MM.1S (cell line): ENCODE measurements around the gene CFH.

Experiments
- EZH2 ChIP-seq: fragments of 300-600 bp; sonication (generic); optimal IDR thresholded peaks from 2 replicates; pipeline ENCODE3; 2017; ENCODE audit warnings: low read depth, mild to moderate bottlenecking, antibody characterized with exemption, low read length, mixed read lengths
- EZH2phosphoT487 ChIP-seq: fragments of 300-600 bp; sonication (generic); IDR thresholded peaks from 2 replicates; pipeline ENCODE4 v1.6.1; 2018; ENCODE audit warnings: antibody characterized with exemption, low read length
- TF ChIP-seq, protein P1 (sequence below): fragments of 300-600 bp; sonication (generic); IDR thresholded peaks from 2 replicates; pipeline ENCODE4 v1.5.1; 2016; ENCODE audit warnings: antibody characterized with exemption, low read length, mixed read lengths

DNA sequence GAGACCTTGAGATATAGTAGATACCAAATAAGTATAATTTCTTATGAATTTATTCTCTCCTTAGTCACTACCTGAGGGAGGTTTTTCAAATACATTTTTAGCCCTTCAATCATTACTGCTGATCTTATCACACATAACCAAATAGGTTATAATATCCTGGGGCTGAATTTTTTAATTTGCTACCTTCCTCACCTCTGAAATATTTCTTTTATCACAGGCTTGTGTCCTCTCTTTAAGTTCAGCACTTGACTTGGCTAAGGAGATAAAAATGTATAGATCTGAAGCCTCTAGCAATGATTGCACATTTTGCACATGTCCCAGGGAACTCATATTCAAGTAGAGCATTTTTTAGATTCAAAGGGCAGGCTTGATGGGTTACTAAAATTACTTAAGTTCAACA lies 23.1 kb downstream of the CFH start:
- TF ChIP-seq EZH2, result no peak
- TF ChIP-seq, protein P1, sequence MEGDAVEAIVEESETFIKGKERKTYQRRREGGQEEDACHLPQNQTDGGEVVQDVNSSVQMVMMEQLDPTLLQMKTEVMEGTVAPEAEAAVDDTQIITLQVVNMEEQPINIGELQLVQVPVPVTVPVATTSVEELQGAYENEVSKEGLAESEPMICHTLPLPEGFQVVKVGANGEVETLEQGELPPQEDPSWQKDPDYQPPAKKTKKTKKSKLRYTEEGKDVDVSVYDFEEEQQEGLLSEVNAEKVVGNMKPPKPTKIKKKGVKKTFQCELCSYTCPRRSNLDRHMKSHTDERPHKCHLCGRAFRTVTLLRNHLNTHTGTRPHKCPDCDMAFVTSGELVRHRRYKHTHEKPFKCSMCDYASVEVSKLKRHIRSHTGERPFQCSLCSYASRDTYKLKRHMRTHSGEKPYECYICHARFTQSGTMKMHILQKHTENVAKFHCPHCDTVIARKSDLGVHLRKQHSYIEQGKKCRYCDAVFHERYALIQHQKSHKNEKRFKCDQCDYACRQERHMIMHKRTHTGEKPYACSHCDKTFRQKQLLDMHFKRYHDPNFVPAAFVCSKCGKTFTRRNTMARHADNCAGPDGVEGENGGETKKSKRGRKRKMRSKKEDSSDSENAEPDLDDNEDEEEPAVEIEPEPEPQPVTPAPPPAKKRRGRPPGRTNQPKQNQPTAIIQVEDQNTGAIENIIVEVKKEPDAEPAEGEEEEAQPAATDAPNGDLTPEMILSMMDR, result no peak
- no peak for TF ChIP-seq EZH2phosphoT487
